HEK293 (cell line): ENCODE measurements around the gene SPART.
A peak's percentile ranks its signal among the peaks of the same experiment; 100 is the strongest.

ENCODE experiments used
- FEZF1 ChIP-seq: fragments of 450-650 bp; formaldehyde crosslinking; IDR thresholded peaks from 2 replicates; pipeline ENCODE4 v1.5.1; 2016; ENCODE audit warnings: missing biosample characterization, missing genetic modification characterization
- GLI4 ChIP-seq: fragments of 450-650 bp; formaldehyde crosslinking; IDR thresholded peaks from 2 replicates; pipeline ENCODE4 v1.5.1; 2016; ENCODE audit warnings: missing biosample characterization, missing genetic modification characterization
- GLIS1 ChIP-seq: fragments of 450-650 bp; formaldehyde crosslinking; IDR thresholded peaks from 2 replicates; pipeline ENCODE4 v1.5.1; 2016; ENCODE audit warnings: missing biosample characterization, missing genetic modification characterization
- GLIS2 ChIP-seq: fragments of 450-650 bp; formaldehyde crosslinking; IDR thresholded peaks from 2 replicates; pipeline ENCODE4 v1.5.1; 2016; ENCODE audit warnings: missing biosample characterization, missing genetic modification characterization
- HIC1 ChIP-seq: fragments of 450-650 bp; formaldehyde crosslinking; IDR thresholded peaks from 2 replicates; pipeline ENCODE4 v1.5.1; 2016; ENCODE audit warnings: missing biosample characterization, missing genetic modification characterization
- KLF1 ChIP-seq: fragments of 450-650 bp; formaldehyde crosslinking; IDR thresholded peaks from 2 replicates; pipeline ENCODE4 v1.5.1; 2016; ENCODE audit warnings: missing biosample characterization, missing genetic modification characterization
- KLF10 ChIP-seq: fragments of 450-650 bp; IDR thresholded peaks from 2 replicates; pipeline ENCODE4 v1.5.1; 2018; ENCODE audit warnings: missing biosample characterization, mild to moderate bottlenecking, missing genetic modification characterization
- KLF9 ChIP-seq: fragments of 450-650 bp; formaldehyde crosslinking; IDR thresholded peaks from 2 replicates; pipeline ENCODE4 v1.5.1; 2016; ENCODE audit warnings: missing biosample characterization, missing genetic modification characterization, low read depth
- OVOL3 ChIP-seq: fragments of 450-650 bp; formaldehyde crosslinking; IDR thresholded peaks from 2 replicates; pipeline ENCODE4 v1.5.1; 2016; ENCODE audit warnings: missing biosample characterization, missing genetic modification characterization
- SCRT2 ChIP-seq: fragments of 450-650 bp; formaldehyde crosslinking; IDR thresholded peaks from 2 replicates; pipeline ENCODE4 v1.5.1; 2016; ENCODE audit warnings: missing biosample characterization, missing genetic modification characterization
- SP3 ChIP-seq: fragments of 450-650 bp; formaldehyde crosslinking; IDR thresholded peaks from 2 replicates; pipeline ENCODE4 v1.5.1; 2016; ENCODE audit warnings: missing biosample characterization, missing genetic modification characterization
- ZBTB10 ChIP-seq: fragments of 450-650 bp; formaldehyde crosslinking; IDR thresholded peaks from 2 replicates; pipeline ENCODE4 v1.5.1; 2016; ENCODE audit warnings: missing biosample characterization, missing genetic modification characterization
- ZBTB21 ChIP-seq: fragments of 450-650 bp; formaldehyde crosslinking; IDR thresholded peaks from 2 replicates; pipeline ENCODE4 v1.5.1; 2017; ENCODE audit warnings: missing biosample characterization, missing genetic modification characterization
- ZBTB8A ChIP-seq: fragments of 450-650 bp; formaldehyde crosslinking; IDR thresholded peaks from 2 replicates; pipeline ENCODE4 v1.5.1; 2016; ENCODE audit warnings: missing biosample characterization, missing genetic modification characterization
- ZEB2 ChIP-seq: fragments of 450-650 bp; formaldehyde crosslinking; IDR thresholded peaks from 2 replicates; pipeline ENCODE4 v1.5.1; 2016; ENCODE audit warnings: missing biosample characterization, missing genetic modification characterization
- ZFP3 ChIP-seq: fragments of 450-650 bp; formaldehyde crosslinking; IDR thresholded peaks from 2 replicates; pipeline ENCODE4 v1.5.1; 2016; ENCODE audit warnings: low read depth, missing biosample characterization, missing genetic modification characterization
- ZFP69B ChIP-seq: fragments of 450-650 bp; formaldehyde crosslinking; IDR thresholded peaks from 2 replicates; pipeline ENCODE4 v1.5.1; 2016; ENCODE audit warnings: missing biosample characterization, missing genetic modification characterization
- ZNF133 ChIP-seq: fragments of 450-650 bp; formaldehyde crosslinking; IDR thresholded peaks from 2 replicates; pipeline ENCODE4 v1.5.1; 2016; ENCODE audit warnings: missing biosample characterization, missing genetic modification characterization
- ZNF19 ChIP-seq: fragments of 450-650 bp; formaldehyde crosslinking; IDR thresholded peaks from 2 replicates; pipeline ENCODE4; 2016; ENCODE audit warnings: missing biosample characterization, missing genetic modification characterization, low read depth
- ZNF280D ChIP-seq: fragments of 450-650 bp; formaldehyde crosslinking; IDR thresholded peaks from 2 replicates; pipeline ENCODE4 v1.5.1; 2016; ENCODE audit warnings: missing biosample characterization, missing genetic modification characterization
- ZNF292 ChIP-seq: fragments of 450-650 bp; formaldehyde crosslinking; IDR thresholded peaks from 2 replicates; pipeline ENCODE4 v1.5.1; 2016; ENCODE audit warnings: low read depth, missing biosample characterization, missing genetic modification characterization, borderline replicate concordance
- ZNF324 ChIP-seq: fragments of 450-650 bp; formaldehyde crosslinking; IDR thresholded peaks from 2 replicates; pipeline ENCODE4 v1.5.1; 2016; ENCODE audit warnings: missing biosample characterization, missing genetic modification characterization
- ZNF37A ChIP-seq: fragments of 450-650 bp; IDR thresholded peaks from 2 replicates; pipeline ENCODE4 v1.5.1; 2018; ENCODE audit warnings: missing biosample characterization, missing genetic modification characterization
- ZNF391 ChIP-seq: fragments of 450-650 bp; formaldehyde crosslinking; IDR thresholded peaks from 2 replicates; pipeline ENCODE4 v1.5.1; 2016; ENCODE audit warnings: low read depth, missing biosample characterization, missing genetic modification characterization, borderline replicate concordance
- ZNF580 ChIP-seq: fragments of 450-650 bp; formaldehyde crosslinking; IDR thresholded peaks from 2 replicates; pipeline ENCODE4 v1.5.1; 2016; ENCODE audit warnings: missing biosample characterization, missing genetic modification characterization
- ZNF701 ChIP-seq: fragments of 450-650 bp; formaldehyde crosslinking; IDR thresholded peaks from 2 replicates; pipeline ENCODE4 v1.5.1; 2016; ENCODE audit warnings: missing biosample characterization, missing genetic modification characterization
- ZSCAN18 ChIP-seq: fragments of 450-650 bp; formaldehyde crosslinking; IDR thresholded peaks from 2 replicates; pipeline ENCODE4 v1.5.1; 2016; ENCODE audit warnings: missing biosample characterization, missing genetic modification characterization
- ZXDB ChIP-seq: fragments of 450-650 bp; formaldehyde crosslinking; IDR thresholded peaks from 2 replicates; pipeline ENCODE4 v1.5.1; 2016; ENCODE audit warnings: missing biosample characterization, missing genetic modification characterization
- TF ChIP-seq, protein P1 (sequence below): fragments of 450-650 bp; formaldehyde crosslinking; IDR thresholded peaks from 2 replicates; pipeline ENCODE4 v1.5.1; 2016; ENCODE audit warnings: missing biosample characterization, missing genetic modification characterization

The SPART gene

DNA sequence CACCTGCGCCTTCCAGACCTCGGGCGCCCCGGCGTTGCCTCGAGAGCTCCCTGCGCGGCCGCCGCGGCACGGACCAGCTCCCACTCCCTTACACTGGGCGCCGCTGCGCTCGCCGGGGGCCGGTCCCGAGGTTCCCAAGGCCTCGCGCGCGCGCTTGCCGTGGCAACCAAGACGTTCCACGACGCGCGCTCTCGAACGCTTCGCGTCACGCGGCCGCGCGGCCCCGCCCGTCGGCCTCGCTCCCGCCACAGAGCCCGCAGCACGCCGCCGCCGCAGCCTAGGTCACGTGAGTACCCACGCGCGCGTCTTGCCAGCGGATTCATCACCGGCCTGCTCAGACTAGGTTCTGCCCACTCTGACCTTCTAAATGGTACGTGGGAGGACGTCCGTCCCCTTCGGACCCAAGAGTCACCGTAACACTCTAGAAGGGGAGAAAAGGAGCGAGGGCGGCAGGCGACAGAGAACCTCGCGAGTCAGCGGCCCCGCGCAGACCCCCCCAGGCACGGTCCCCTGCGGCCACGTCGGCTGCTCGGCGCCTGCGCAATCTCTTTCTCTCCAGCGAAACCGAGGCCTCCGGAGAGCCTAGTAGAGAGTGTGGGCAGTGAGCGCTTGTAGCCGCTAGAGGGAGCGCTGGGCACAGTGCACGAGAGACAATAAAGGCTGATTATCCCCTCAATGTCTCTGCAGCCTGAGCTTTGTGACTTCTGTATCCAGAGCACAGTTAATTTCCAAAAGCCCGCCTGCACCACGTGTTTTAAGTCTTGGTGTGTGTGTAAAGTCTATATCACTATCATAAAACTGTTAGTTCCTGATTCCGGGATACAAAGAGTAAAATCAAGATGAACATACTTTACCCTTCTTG lies at the start of gene SPART (continued):
- TF ChIP-seq GLI4 (tag by site-specific recombination) (no peak), KLF10 (tag by site-specific recombination) (no peak), ZNF292 (no peak), ZXDB (tag by site-specific recombination) (peak; percentile 49; the same call in 1 of the 2 replicates), OVOL3 (no peak), ZBTB21 (tag by site-specific recombination) (no peak), SP3 (tag by site-specific recombination) (no peak), ZFP3 (tag by site-specific recombination) (no peak), ZBTB8A (0 out of 2 replicates have a peak, but pooled peaks have one; percentile 13), ZNF19 (tag by site-specific recombination) (no peak), SCRT2 (tag by site-specific recombination) (0 out of 2 replicates have a peak, but pooled peaks have one; percentile 9), ZNF133 (tag by site-specific recombination) (no peak), ZNF324 (tag by site-specific recombination) (peak; percentile 52; the same call in 1 of the 2 replicates), GLIS2 (tag by site-specific recombination) (peak; percentile 97), ZFP69B (tag by site-specific recombination) (no peak), ZNF280D (tag by site-specific recombination) (no peak), GLIS1 (tag by site-specific recombination) (peak; percentile 95), ZNF391 (tag by site-specific recombination) (peak; percentile 11; the same call in 1 of the 2 replicates), ZNF580 (tag by site-specific recombination) (no peak), HIC1 (tag by site-specific recombination) (peak; percentile 59), ZEB2 (peak; percentile 35; the same call in 1 of the 2 replicates), ZNF37A (no peak), KLF9 (no peak; the same call in 1 of the 2 replicates), ZSCAN18 (tag by site-specific recombination) (no peak), FEZF1 (tag by site-specific recombination) (no peak; the same call in 1 of the 2 replicates), ZBTB10 (tag by site-specific recombination) (no peak), KLF1 (tag by site-specific recombination) (no peak), ZNF701 (tag by site-specific recombination) (no peak)
- TF ChIP-seq, protein P1, sequence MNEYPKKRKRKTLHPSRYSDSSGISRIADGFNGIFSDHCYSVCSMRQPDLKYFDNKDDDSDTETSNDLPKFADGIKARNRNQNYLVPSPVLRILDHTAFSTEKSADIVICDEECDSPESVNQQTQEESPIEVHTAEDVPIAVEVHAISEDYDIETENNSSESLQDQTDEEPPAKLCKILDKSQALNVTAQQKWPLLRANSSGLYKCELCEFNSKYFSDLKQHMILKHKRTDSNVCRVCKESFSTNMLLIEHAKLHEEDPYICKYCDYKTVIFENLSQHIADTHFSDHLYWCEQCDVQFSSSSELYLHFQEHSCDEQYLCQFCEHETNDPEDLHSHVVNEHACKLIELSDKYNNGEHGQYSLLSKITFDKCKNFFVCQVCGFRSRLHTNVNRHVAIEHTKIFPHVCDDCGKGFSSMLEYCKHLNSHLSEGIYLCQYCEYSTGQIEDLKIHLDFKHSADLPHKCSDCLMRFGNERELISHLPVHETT, result no peak
